ENCODE measurements around the gene BCL7A.
"Not testable (repeated sequence)": the region's sequence is repeated elsewhere in the genome, so short reads cannot be mapped to it uniquely, and the experiment has no call there.

BCL7A gene

DNA sequence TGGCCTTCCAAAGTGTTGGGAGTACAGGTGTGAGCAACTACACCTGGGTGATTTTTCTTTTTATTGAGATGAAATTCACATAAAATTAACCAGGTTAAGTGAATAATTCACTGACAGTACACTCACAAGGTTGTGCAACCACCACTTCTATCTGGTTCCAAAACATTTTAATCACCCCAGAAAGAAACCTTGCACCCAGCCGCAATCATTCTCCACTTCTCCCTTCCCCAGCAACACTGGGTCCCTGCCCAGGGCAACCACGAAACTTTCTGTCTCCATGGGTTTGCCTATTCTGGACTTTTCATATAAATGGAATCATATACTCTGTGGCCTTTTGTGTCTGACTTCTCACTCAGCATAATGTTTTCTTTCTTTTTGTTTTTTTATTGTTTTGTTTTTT, 30.6 kb downstream of the BCL7A start:
- H3K9me3 ChIP-seq (ENCODE audit: control insufficient read depth in 1 of 2, low read length in 2 of 2) = no peaks in the 10 kb centered on the region
- no peak overlapping the region for H3K4me3 ChIP-seq (ENCODE audit: low read depth in 1 of 2, low read length in 2 of 2)
- H3K27ac ChIP-seq (ENCODE audit: low read depth, low read length) = no peak overlapping the region
- H3K36me3 ChIP-seq (ENCODE audit: control insufficient read depth in 1 of 2, insufficient read depth in 2 of 2, low read length in 2 of 2) = peaks cover 0 to 4% of the 10 kb centered on the region in 2 donors
- no peak overlapping the region for H3K9ac ChIP-seq (ENCODE audit: low read depth in 1 of 2, low read length in 2 of 2)
- peaks cover 6% of the 10 kb centered on the region in 2 donors for H3K4me1 ChIP-seq (ENCODE audit: control insufficient read depth in 1 of 2, insufficient read depth in 2 of 2, low read length in 2 of 2)
- no peaks in the 10 kb centered on the region for H3K27me3 ChIP-seq (ENCODE audit: control insufficient read depth in 1 of 2, insufficient read depth in 2 of 2, low read length in 2 of 2)

DNA sequence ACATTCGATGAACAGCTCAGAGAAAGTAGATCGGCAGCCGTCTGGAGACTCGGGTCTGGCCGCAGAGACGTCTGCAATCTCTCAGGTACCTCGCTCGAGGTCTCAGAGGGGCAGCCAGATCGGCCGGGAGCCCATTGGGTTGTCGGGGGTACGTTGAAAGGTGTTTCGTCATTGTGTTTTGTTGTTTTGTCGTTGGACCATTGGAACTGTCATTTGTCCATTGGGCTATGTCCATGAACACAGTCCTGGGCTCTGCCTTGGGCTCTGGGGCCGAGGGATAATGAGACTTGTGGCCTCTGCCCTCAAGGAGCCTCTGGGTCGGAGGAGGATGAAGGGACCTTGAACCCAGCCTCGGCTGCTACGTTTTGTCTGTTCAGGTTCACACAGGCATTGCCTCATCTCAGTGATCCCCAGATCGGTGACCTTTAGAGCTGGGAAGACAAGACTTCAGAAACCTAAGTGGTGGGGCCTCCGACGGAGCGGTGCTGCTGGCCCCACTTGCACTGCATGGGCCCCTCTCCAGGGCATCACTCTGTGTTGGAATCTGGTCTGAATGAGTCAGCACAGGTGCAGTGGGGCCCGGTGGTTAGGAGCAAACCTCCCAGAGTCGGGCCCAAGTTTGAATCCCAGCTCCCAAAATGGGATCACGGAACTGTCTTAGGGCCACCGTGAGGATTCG, 33.3 kb downstream of the BCL7A start:
- Histone ChIP-seq H3K9ac (ENCODE audit: low read depth in 1 of 2, low read length in 2 of 2) (no peak overlapping the region), H3K9me3 (ENCODE audit: control insufficient read depth in 1 of 2, low read length in 2 of 2) (no peaks in the 10 kb centered on the region), H3K36me3 (ENCODE audit: control insufficient read depth in 1 of 2, insufficient read depth in 2 of 2, low read length in 2 of 2) (peaks cover 0 to 4% of the 10 kb centered on the region in 2 donors), H3K27ac (ENCODE audit: low read depth, low read length) (no peak overlapping the region), H3K4me1 (ENCODE audit: control insufficient read depth in 1 of 2, insufficient read depth in 2 of 2, low read length in 2 of 2) (peaks cover 6% of the 10 kb centered on the region in 2 donors), H3K4me3 (ENCODE audit: low read depth in 1 of 2, low read length in 2 of 2) (no peak overlapping the region), H3K27me3 (ENCODE audit: control insufficient read depth in 1 of 2, insufficient read depth in 2 of 2, low read length in 2 of 2) (no peaks in the 10 kb centered on the region)

DNA sequence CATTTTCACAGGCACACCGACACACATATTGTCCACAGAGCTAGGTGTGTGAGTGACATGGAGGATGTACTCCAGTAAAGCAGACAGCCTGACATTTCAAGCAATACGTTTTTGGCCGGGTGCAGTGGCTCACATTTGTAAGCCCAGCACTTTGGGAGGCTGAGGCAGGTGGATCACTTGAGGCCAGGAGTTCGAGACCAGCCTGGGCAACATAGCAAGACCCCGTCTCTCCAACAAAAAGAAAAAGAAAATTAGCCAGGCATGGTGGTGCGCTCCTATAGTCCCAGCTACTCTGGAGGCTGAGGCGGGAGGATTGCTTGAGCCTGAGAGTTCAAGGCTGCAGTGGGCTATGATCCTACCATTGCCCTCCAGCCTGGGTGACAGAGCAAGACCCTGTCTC, 34.7 kb downstream of the BCL7A start:
- H3K27me3 ChIP-seq (ENCODE audit: control insufficient read depth in 1 of 2, insufficient read depth in 2 of 2, low read length in 2 of 2); H3K27ac ChIP-seq (ENCODE audit: low read depth, low read length); H3K9me3 ChIP-seq (ENCODE audit: control insufficient read depth in 1 of 2, low read length in 2 of 2); H3K4me3 ChIP-seq (ENCODE audit: low read depth in 1 of 2, low read length in 2 of 2); H3K36me3 ChIP-seq (ENCODE audit: control insufficient read depth in 1 of 2, insufficient read depth in 2 of 2, low read length in 2 of 2); H3K9ac ChIP-seq (ENCODE audit: low read depth in 1 of 2, low read length in 2 of 2); H3K4me1 ChIP-seq (ENCODE audit: control insufficient read depth in 1 of 2, insufficient read depth in 2 of 2, low read length in 2 of 2): not testable (repeated sequence)

DNA sequence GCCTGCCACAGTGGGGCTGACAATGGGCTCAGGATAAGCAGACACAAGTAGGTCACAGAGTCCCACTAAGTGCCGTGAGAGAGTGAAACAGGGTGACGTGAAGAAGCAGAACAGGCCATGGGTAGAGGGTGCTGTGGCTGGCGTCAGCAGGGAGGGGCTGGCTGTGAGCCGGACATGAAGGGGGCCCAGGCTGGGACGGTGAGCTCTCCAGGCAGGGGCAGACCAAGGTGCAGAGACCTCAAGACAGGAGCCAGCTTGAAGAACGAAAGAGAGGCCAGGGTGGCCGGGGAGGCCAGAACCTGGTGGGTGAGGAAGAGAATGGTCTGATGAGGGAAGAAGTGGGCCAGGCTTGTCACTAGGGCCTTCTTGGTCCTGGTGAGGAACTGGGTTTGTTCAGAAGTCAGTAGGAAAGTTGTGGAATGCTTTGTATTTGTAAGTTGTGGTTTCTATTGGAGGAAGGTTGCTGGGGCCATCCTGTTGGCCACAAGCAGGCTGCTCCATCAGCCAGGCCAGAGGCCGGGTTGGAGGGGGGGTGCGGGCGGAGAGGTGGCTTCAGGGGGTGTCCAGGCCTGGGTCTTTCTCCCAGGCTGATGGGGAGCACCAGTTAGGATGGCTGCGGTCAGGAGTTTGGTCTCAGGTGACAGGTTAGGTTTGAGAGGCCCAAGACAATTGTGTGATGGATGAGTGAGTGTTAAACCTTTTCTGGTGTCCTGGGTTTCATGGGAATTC, 35.5 kb downstream of the BCL7A start:
- H3K9me3 ChIP-seq (ENCODE audit: control insufficient read depth in 1 of 2, low read length in 2 of 2) = no peaks in the 10 kb centered on the region
- H3K27me3 ChIP-seq (ENCODE audit: control insufficient read depth in 1 of 2, insufficient read depth in 2 of 2, low read length in 2 of 2) = no peaks in the 10 kb centered on the region
- no peak overlapping the region for H3K9ac ChIP-seq (ENCODE audit: low read depth in 1 of 2, low read length in 2 of 2)
- no peak overlapping the region for H3K4me3 ChIP-seq (ENCODE audit: low read depth in 1 of 2, low read length in 2 of 2)
- peaks cover 0 to 4% of the 10 kb centered on the region in 2 donors for H3K36me3 ChIP-seq (ENCODE audit: control insufficient read depth in 1 of 2, insufficient read depth in 2 of 2, low read length in 2 of 2)
- H3K4me1 ChIP-seq (ENCODE audit: control insufficient read depth in 1 of 2, insufficient read depth in 2 of 2, low read length in 2 of 2) = peaks cover 8 to 9% of the 10 kb centered on the region in 2 donors
- H3K27ac ChIP-seq (ENCODE audit: low read depth, low read length) = no peak overlapping the region

DNA sequence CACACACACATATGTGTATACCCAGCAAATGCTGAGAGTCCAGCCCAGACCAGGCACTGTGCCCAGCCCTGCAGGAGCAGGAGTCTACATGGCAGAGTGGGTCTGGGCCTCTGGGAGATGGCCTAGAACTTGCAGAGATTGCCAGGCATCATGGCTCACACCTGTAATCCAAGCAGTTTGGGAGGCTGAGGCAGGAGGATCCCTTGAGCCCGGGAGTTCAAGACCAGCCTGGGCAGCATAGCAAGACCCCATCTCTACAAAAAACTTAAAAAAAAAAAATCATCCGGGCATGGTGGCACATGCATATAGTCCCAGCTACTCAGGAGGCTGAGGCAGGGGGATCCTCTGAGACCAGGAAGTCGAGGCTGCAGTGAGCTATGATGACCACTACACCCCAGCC, 36.1 kb downstream of the BCL7A start:
- peaks cover 14 to 15% of the 10 kb centered on the region in 2 donors for H3K4me1 ChIP-seq (ENCODE audit: control insufficient read depth in 1 of 2, insufficient read depth in 2 of 2, low read length in 2 of 2)
- no peaks in the 10 kb centered on the region for H3K27me3 ChIP-seq (ENCODE audit: control insufficient read depth in 1 of 2, insufficient read depth in 2 of 2, low read length in 2 of 2)
- H3K9me3 ChIP-seq (ENCODE audit: control insufficient read depth in 1 of 2, low read length in 2 of 2) = no peaks in the 10 kb centered on the region
- H3K4me3 ChIP-seq (ENCODE audit: low read depth in 1 of 2, low read length in 2 of 2) = no peak overlapping the region
- no peak overlapping the region for H3K27ac ChIP-seq (ENCODE audit: low read depth, low read length)
- no peak overlapping the region for H3K9ac ChIP-seq (ENCODE audit: low read depth in 1 of 2, low read length in 2 of 2)
- H3K36me3 ChIP-seq (ENCODE audit: control insufficient read depth in 1 of 2, insufficient read depth in 2 of 2, low read length in 2 of 2) = peaks cover 0 to 4% of the 10 kb centered on the region in 2 donors

DNA sequence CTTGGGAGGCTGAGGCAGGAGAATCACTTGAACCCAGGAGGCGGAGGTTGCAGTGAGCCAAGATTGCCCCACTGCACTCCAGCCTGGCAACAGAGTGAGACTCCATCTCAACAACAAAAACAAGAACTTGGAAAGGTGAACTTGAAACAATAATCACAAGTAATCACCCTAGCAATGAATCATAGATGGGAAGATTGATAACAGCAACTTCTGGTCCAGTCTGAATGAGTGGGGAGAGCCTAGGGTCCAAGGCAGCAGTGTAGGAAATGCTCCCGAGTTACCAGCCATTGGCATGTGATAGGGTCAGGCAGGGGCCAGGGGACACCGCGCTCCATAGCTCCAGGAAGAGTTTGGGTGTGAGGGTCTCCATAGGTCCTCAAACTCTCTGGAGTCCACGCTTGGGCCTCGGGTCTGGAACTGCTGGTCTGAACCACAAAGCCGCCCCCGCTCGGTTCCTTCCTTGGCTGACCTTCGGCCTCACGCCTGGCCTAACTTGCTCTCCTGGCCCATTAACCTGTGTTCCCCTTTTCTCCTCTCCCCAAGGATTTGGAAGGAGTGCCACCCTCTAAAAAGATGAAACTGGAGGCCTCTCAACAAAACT, 37.0 kb downstream of the BCL7A start:
- no peak overlapping the region for H3K9ac ChIP-seq (ENCODE audit: low read depth in 1 of 2, low read length in 2 of 2)
- H3K9me3 ChIP-seq (ENCODE audit: control insufficient read depth in 1 of 2, low read length in 2 of 2) = no peaks in the 10 kb centered on the region
- no peak overlapping the region for H3K4me3 ChIP-seq (ENCODE audit: low read depth in 1 of 2, low read length in 2 of 2)
- H3K27me3 ChIP-seq (ENCODE audit: control insufficient read depth in 1 of 2, insufficient read depth in 2 of 2, low read length in 2 of 2) = no peaks in the 10 kb centered on the region
- peaks cover 0 to 4% of the 10 kb centered on the region in 2 donors for H3K36me3 ChIP-seq (ENCODE audit: control insufficient read depth in 1 of 2, insufficient read depth in 2 of 2, low read length in 2 of 2)
- H3K4me1 ChIP-seq (ENCODE audit: control insufficient read depth in 1 of 2, insufficient read depth in 2 of 2, low read length in 2 of 2) = peaks cover 23 to 24% of the 10 kb centered on the region in 2 donors
- no peak overlapping the region for H3K27ac ChIP-seq (ENCODE audit: low read depth, low read length)

DNA sequence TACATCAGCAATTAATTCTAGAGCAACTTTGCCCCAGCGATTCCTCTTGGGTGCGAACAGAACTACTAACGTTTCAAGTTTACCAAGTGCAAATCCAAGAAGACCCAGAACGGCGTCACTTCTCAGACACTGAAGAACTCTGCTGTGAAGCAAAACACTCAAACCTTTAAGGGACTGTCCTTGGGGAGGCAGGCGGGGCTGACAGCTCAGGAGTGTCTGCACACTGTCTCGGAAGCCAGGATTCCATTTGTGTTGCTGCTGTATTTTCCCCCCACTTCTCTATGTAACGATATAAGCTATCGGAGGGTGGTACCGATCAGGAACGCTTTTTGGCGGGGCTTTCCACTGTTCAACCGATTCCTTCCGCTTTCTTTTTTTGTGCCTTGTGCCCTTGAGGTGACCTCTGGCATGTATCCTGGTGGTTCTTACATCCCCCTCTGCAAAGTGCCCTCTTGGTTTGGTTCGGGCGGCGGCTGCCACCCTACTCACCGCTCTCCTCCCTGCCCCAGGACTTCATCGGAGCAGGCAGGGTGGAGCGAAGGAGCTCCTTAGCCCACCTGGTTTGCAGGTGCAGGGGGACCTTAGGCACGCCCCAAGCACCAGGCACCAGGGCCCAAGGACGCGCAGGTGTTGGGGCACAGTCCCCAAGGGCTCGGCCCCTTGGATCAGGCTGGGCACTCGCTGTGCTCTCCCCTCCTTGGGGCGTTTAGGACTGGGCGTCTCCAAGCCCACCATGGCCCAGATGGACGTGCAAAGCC, 37.7 kb downstream of the BCL7A start:
- Histone ChIP-seq H3K9ac (ENCODE audit: low read depth in 1 of 2, low read length in 2 of 2) (no peak overlapping the region), H3K4me3 (ENCODE audit: low read depth in 1 of 2, low read length in 2 of 2) (no peak overlapping the region), H3K27ac (ENCODE audit: low read depth, low read length) (no peak overlapping the region), H3K9me3 (ENCODE audit: control insufficient read depth in 1 of 2, low read length in 2 of 2) (no peaks in the 10 kb centered on the region), H3K4me1 (ENCODE audit: control insufficient read depth in 1 of 2, insufficient read depth in 2 of 2, low read length in 2 of 2) (peaks cover 28 to 30% of the 10 kb centered on the region in 2 donors), H3K27me3 (ENCODE audit: control insufficient read depth in 1 of 2, insufficient read depth in 2 of 2, low read length in 2 of 2) (no peaks in the 10 kb centered on the region), H3K36me3 (ENCODE audit: control insufficient read depth in 1 of 2, insufficient read depth in 2 of 2, low read length in 2 of 2) (peaks cover 0 to 4% of the 10 kb centered on the region in 2 donors)

DNA sequence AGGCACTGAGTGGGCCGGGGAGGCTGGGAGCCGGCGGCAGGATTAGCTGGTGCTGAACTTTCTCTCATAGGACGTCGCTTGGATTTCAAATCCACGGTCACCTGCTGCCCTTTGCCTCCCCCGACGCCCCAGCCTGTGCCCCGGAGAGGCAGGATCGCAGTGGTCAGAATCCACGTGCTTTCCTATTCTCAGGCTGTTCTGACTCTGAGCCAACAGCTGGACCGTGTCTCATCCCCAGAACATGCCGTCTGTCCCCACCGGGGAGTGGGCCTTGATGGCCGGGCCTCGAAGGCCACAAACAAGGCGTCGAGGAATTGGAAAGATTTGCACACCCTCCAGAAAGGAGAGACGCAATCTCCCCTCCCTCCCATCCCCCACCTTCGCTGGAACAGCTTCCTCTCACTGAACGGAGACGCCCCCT, 38.4 kb downstream of the BCL7A start:
- Histone ChIP-seq H3K4me3 (ENCODE audit: low read depth in 1 of 2, low read length in 2 of 2) (no peak overlapping the region), H3K9me3 (ENCODE audit: control insufficient read depth in 1 of 2, low read length in 2 of 2) (no peaks in the 10 kb centered on the region), H3K36me3 (ENCODE audit: control insufficient read depth in 1 of 2, insufficient read depth in 2 of 2, low read length in 2 of 2) (peaks cover 0 to 4% of the 10 kb centered on the region in 2 donors), H3K27ac (ENCODE audit: low read depth, low read length) (no peak overlapping the region), H3K9ac (ENCODE audit: low read depth in 1 of 2, low read length in 2 of 2) (no peak overlapping the region), H3K4me1 (ENCODE audit: control insufficient read depth in 1 of 2, insufficient read depth in 2 of 2, low read length in 2 of 2) (peaks cover 28 to 32% of the 10 kb centered on the region in 2 donors), H3K27me3 (ENCODE audit: control insufficient read depth in 1 of 2, insufficient read depth in 2 of 2, low read length in 2 of 2) (no peaks in the 10 kb centered on the region)

DNA sequence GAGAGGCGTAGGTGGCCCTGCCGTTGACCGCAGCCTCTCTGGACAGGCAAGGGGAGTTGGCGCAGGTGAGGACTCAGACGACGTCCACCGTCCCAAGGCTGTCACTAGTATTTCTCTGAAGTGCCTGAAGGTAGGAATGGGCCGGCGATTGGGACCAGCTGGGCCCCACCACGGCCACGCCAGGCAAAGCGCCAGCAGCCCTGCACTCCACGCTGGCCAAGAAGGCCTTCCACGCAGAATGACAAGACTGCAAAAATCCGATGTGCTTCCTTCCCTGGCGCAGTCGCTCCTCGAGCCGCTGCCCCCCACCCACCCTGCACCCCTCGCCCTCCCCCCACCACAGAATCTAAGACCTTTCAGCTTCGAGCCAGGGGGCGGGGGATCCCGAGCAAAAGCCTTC, 39.6 kb downstream of the BCL7A start:
- H3K36me3 ChIP-seq (ENCODE audit: control insufficient read depth in 1 of 2, insufficient read depth in 2 of 2, low read length in 2 of 2) = peaks cover 0 to 4% of the 10 kb centered on the region in 2 donors
- peaks cover 29 to 39% of the 10 kb centered on the region in 2 donors for H3K4me1 ChIP-seq (ENCODE audit: control insufficient read depth in 1 of 2, insufficient read depth in 2 of 2, low read length in 2 of 2)
- no peaks in the 10 kb centered on the region for H3K9me3 ChIP-seq (ENCODE audit: control insufficient read depth in 1 of 2, low read length in 2 of 2)
- no peak overlapping the region for H3K4me3 ChIP-seq (ENCODE audit: low read depth in 1 of 2, low read length in 2 of 2)
- H3K27ac ChIP-seq (ENCODE audit: low read depth, low read length) = no peak overlapping the region
- H3K9ac ChIP-seq (ENCODE audit: low read depth in 1 of 2, low read length in 2 of 2) = no peak overlapping the region
- no peaks in the 10 kb centered on the region for H3K27me3 ChIP-seq (ENCODE audit: control insufficient read depth in 1 of 2, insufficient read depth in 2 of 2, low read length in 2 of 2)

Data from duodenal mucosa (tissue), 2 donors.